GM20000 (cell line): Measurements from ENCODE around the gene PARP16.

ENCODE experiments used
- DNase-seq: peaks from one replicate; pipeline ENCODE4 v3.0.0; 2012; ENCODE audit warnings: low spot score
- CTCF ChIP-seq: IDR thresholded peaks from 2 replicates; pipeline ENCODE4 v1.5.1; 2012; ENCODE audit warnings: mild to moderate bottlenecking, control low read depth; ENCODE audit errors: extremely low read depth, missing control alignments

The PARP16 gene

GRCh38 chr15:65270811-65271545, 15.7 kb downstream of the PARP16 start:
- DNase-seq, result peak; percentile 49
- TF ChIP-seq CTCF, result peak; percentile 55

GRCh38 chr15:65268411-65268810, 18.3 kb downstream of the PARP16 start:
- no peak for TF ChIP-seq CTCF
- no peak for DNase-seq

GRCh38 chr15:65266469-65266868, 20.2 kb downstream of the PARP16 start:
- DNase-seq, result no peak
- TF ChIP-seq CTCF, result no peak

- no peak for DNase-seq
- no peak for TF ChIP-seq CTCF
Observed at GRCh38 chr15:65264863-65265430, 21.7 kb downstream of the PARP16 start.

GRCh38 chr15:65263313-65263712, 23.4 kb downstream of the PARP16 start:
- no peak for TF ChIP-seq CTCF
- no peak for DNase-seq

- no peak for TF ChIP-seq CTCF
- no peak for DNase-seq
Observed at GRCh38 chr15:65260968-65261367, 25.7 kb downstream of the PARP16 start.

GRCh38 chr15:65259367-65259797, 27.3 kb downstream of the PARP16 start:
- TF ChIP-seq CTCF, result no peak
- no peak for DNase-seq
